K562 (cell line): ENCODE results near the gene CATSPER1. TPM values are rescaled to one million over a fixed set of nuclear protein-coding genes. Genes with fewer than 3 reads are reported as not detected.

Experiments
- ATAC-seq: fragments of 200-7000 bp; cut with Tn5 transposase; 3 replicates; pipeline ENCODE4 v1.9.1; 2020; ENCODE audit warnings: moderate library complexity
- BruUV-seq: library from RNA; stranded (reverse); fragments of 400-500 nt; replicated peaks from 2 replicates; lab custom pipeline; 2021; lab: Mats Ljungman, UMichigan
- CTCF ChIA-PET: fragments of 300-600 bp; formaldehyde crosslinking; extraction: SDS; loops from one replicate; lab custom pipeline; 2021; ENCODE audit warnings: low intra/inter-chr PET ratio; lab: Yijun Ruan, JAX
- POLR2A ChIA-PET: fragments of 300-600, 350-650 bp; sonication (Branson Sonifier 250); formaldehyde crosslinking; extraction: SDS; loops from one replicate; lab custom pipeline; 2021; ENCODE audit warnings: antibody characterized with exemption, inconsistent platforms; lab: Yijun Ruan, JAX
- DNase-seq, 4 experiments: peaks; one replicate each; pipeline versions ENCODE4 v3.0.0 to v3.0.0-alpha.2; 2011 to 2018; ENCODE audit warnings: low spot score in 3 of 4, mixed read lengths in 3 of 4; ENCODE audit errors: extremely low read depth in 1 of 4
- FAIRE-seq: peaks from 2 replicates; lab custom pipeline; 2011; peaks lifted over from hg19 to GRCh38; lab: Jason Lieb, UNC
- H2AFZ ChIP-seq: 2 replicates; pipeline ENCODE4 v1.6.0; 2011; ENCODE audit warnings: low read depth, low read length, control low read depth, inconsistent platforms
- H3K27ac ChIP-seq: fragments of 200-600 bp; 3 replicates; pipeline ENCODE4 v1.8.0; 2011; ENCODE audit warnings: low read depth, mild to moderate bottlenecking, control low read depth, inconsistent platforms, low read length, moderate library complexity, mixed read lengths; ENCODE audit errors: extremely low read depth
- H3K27me3 ChIP-seq, 2 experiments: fragments of 300-600 bp in 1 of 2; 2 replicates in 1 of 2; 3 replicates in 1 of 2; pipeline versions ENCODE4 v1.6.0 to v1.8.0; 2011; ENCODE audit warnings: inconsistent platforms in 2 of 2, low read length in 2 of 2, mild to moderate bottlenecking in 1 of 2, mixed read lengths in 1 of 2, moderate library complexity in 1 of 2; ENCODE audit not compliant: control insufficient read depth in 2 of 2, insufficient read depth in 2 of 2
- H3K36me3 ChIP-seq: fragments of 300-600 bp; 3 replicates; pipeline ENCODE4 v1.8.0; 2011; ENCODE audit warnings: mild to moderate bottlenecking, low read length, inconsistent platforms; ENCODE audit not compliant: control insufficient read depth, insufficient read depth
- H3K4me1 ChIP-seq, 2 experiments: fragments of 200-600 bp in 1 of 2; replicated peaks in 1 of 2; 2 replicates in 1 of 2; 3 replicates in 1 of 2; pipeline versions ENCODE4 v1.5.1 to v1.8.0; 2011; ENCODE audit warnings: inconsistent platforms in 2 of 2, low read length in 2 of 2, mild to moderate bottlenecking in 1 of 2, mixed read lengths in 1 of 2, moderate library complexity in 1 of 2; ENCODE audit not compliant: control insufficient read depth in 2 of 2, insufficient read depth in 2 of 2
- H3K4me2 ChIP-seq: 2 replicates; pipeline ENCODE4 v1.6.1; 2011; ENCODE audit warnings: low read length, control low read depth, inconsistent platforms, mixed read lengths; ENCODE audit not compliant: insufficient read depth
- H3K4me3 ChIP-seq: fragments of 200-600 bp; sonication (generic), shearing (Covaris generic); 2 replicates; pipeline ENCODE4 v1.5.1; 2016; ENCODE audit warnings: control low read depth, inconsistent platforms
- H3K79me2 ChIP-seq: fragments of 200-600 bp; 3 replicates; pipeline ENCODE4 v1.8.0; 2011; ENCODE audit warnings: low read length, inconsistent platforms; ENCODE audit not compliant: control insufficient read depth, insufficient read depth
- H3K9ac ChIP-seq, 2 experiments: 2 replicates each; pipeline versions ENCODE4 v1.6.0 to v1.6.1; 2011; ENCODE audit warnings: low read depth in 2 of 2, low read length in 2 of 2, control low read depth in 1 of 2, inconsistent platforms in 1 of 2, mild to moderate bottlenecking in 1 of 2, mixed read lengths in 1 of 2; ENCODE audit not compliant: insufficient read depth in 1 of 2
- H3K9me1 ChIP-seq: one replicate; pipeline ENCODE4 v1.6.0; 2011; ENCODE audit warnings: inconsistent platforms, mild to moderate bottlenecking, low read length, moderate library complexity; ENCODE audit not compliant: control insufficient read depth, insufficient read depth
- H3K9me3 ChIP-seq: replicated peaks from 2 replicates; pipeline ENCODE4 v1.5.1; 2011; ENCODE audit warnings: low read depth, low read length, inconsistent platforms; ENCODE audit not compliant: control insufficient read depth, insufficient read depth
- H4K20me1 ChIP-seq: replicated peaks from 2 replicates; pipeline ENCODE4 v1.6.1; 2011; ENCODE audit warnings: low read length, inconsistent platforms, mixed read lengths; ENCODE audit not compliant: control insufficient read depth, insufficient read depth
- BCL6 ChIP-seq: fragments of 250-450 bp; sonication (Bioruptor Pico); IDR thresholded peaks from 2 replicates; pipeline ENCODE4 v1.4.0; 2020
- CAMTA2 ChIP-seq: fragments of 250-450 bp; sonication (Bioruptor Pico); conservative IDR thresholded peaks from 2 replicates; pipeline ENCODE4 v1.5.1; 2022
- CBFA2T2 ChIP-seq: fragments of 450-650 bp; conservative IDR thresholded peaks from 2 replicates; pipeline ENCODE4 v1.6.1; 2017; ENCODE audit warnings: mild to moderate bottlenecking
- CBX2 ChIP-seq: fragments of 200-600 bp; sonication (generic); IDR thresholded peaks from one replicate; pipeline ENCODE4 v1.6.1; 2012; ENCODE audit warnings: mild to moderate bottlenecking, low read length, inconsistent platforms; ENCODE audit not compliant: insufficient read depth, poor library complexity, severe bottlenecking
- IFI16 ChIP-seq: fragments of 250-450 bp; sonication (Bioruptor Pico); IDR thresholded peaks from 2 replicates; pipeline ENCODE4 v2.1.2; 2022; ENCODE audit warnings: mild to moderate bottlenecking, inconsistent platforms
- MEIS2 ChIP-seq: fragments of 450-650 bp; IDR thresholded peaks from 2 replicates; pipeline ENCODE4 v1.6.1; 2014; ENCODE audit warnings: mild to moderate bottlenecking; ENCODE audit not compliant: partially characterized antibody
- NBN ChIP-seq: fragments of 450-650 bp; IDR thresholded peaks from 2 replicates; pipeline ENCODE4 v1.6.1; 2016; ENCODE audit warnings: low read depth, mild to moderate bottlenecking
- POLR2A ChIP-seq: fragments of 450-650 bp; conservative IDR thresholded peaks from 2 replicates; pipeline ENCODE4 v1.6.1; 2016
- ZC3H4 ChIP-seq: sonication (generic); formaldehyde crosslinking; IDR thresholded peaks from 2 replicates; pipeline ENCODE4 v1.9.0; 2021; ENCODE audit warnings: missing genetic modification reagents, borderline replicate concordance
- ZNF3 ChIP-seq: fragments of 250-450 bp; sonication (Bioruptor Pico); IDR thresholded peaks from 2 replicates; pipeline ENCODE4 v1.5.0; 2021; ENCODE audit warnings: mild to moderate bottlenecking, moderate library complexity
- ZNF561 ChIP-seq: fragments of 450-650 bp; formaldehyde crosslinking; conservative IDR thresholded peaks from 2 replicates; pipeline ENCODE4 v1.4.0; 2020; ENCODE audit warnings: mild to moderate bottlenecking, moderate library complexity
- WGBS: fragments of 100-300 bp; shearing (Covaris generic); methylation state at CpG from one replicate; pipeline ENCODE4 v1.1.6; 2016; ENCODE audit warnings: low coverage, mixed read lengths; ENCODE audit not compliant: insufficient coverage; ENCODE audit errors: missing lambda C conversion rate; 5-methylcytosine and 5-hydroxymethylcytosine counted together
- in situ Hi-C: fragments of 300-500 bp; cut with MboI; formaldehyde crosslinking; loops from 4 replicates; pipeline ENCODE4 v1.15.0; 2018; ENCODE audit warnings: inconsistent platforms, mixed read lengths
- intact Hi-C: fragments of 100-400 bp; cut with micrococcal nuclease; formaldehyde crosslinking; loops from 2 replicates; pipeline ENCODE4 v1.14.2; 2022
- polyA plus RNA-seq, 8 experiments: library from polyadenylated mRNA; depleted of rRNA in 4 of 8; stranded (reverse) in 5 of 8; unstranded in 3 of 8; fragments of >200 nt; fragmentation: Nextera tagmentation in 2 of 8; fragmentation: Illumina TruSeq in 1 of 8; extraction: Ambion mirVana in 2 of 8; extraction: Trizol in 1 of 8; gene quantifications; 2 replicates each; pipeline versions ENCODE4 v1.2.1 to v1.2.3, GENCODE V29; 2011 to 2014; ENCODE audit warnings: inconsistent platforms in 1 of 8, missing spikeins in 1 of 8
- total RNA-seq, 7 experiments: library from RNA; depleted of rRNA in 6 of 7; stranded (reverse); fragments of >200 nt in 6 of 7; fragmentation: Illumina TruSeq in 2 of 7; extraction: Trizol in 2 of 7; gene quantifications; 2 replicates each; pipeline versions ENCODE4 v1.2.1 to v1.2.3, GENCODE V29; 2011 to 2021; ENCODE audit warnings: low replicate concordance in 1 of 7
- TF ChIP-seq, protein P1 (sequence below): IDR thresholded peaks from 2 replicates; pipeline ENCODE4 v1.6.1; 2014; ENCODE audit warnings: antibody characterized with exemption
- TF ChIP-seq, protein P2 (sequence below): fragments of 150-350 bp; conservative IDR thresholded peaks from 2 replicates; pipeline ENCODE4 v1.6.1; 2014; ENCODE audit warnings: low read length

CATSPER1 gene
- total and polyA plus RNA-seq, 9 of the 15 experiments (the other 6 are each of a cell fraction or from before 2014, with no cell fraction given): 0.21 to 3.3 (median 0.76) TPM

DNA sequence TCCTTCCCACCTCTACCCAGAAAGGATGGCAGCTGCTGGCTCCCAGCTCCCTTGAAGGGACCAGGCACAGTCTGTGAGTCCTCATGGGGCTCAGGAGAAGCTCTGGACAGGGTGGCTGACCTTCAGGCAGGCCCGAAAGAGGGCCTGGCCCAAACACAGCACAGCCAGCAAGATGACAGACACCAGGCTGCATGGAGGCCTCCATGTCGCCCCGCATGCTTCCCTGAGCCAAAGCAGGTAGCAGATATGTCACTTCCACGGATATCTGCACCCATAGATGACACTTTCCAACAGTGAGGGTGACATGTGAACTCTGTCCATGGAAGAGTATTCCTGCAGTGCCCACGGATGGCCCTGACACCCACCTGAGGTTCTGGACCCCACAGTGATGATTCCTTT, 42.7 kb downstream of the CATSPER1 start:
- no peak for TF ChIP-seq NBN
- TF ChIP-seq POLR2A: no peak
- TF ChIP-seq MEIS2: no peak
- TF ChIP-seq CAMTA2 (CRISPR knock-in tag): no peak
- no peak for TF ChIP-seq ZNF561
- TF ChIP-seq, protein P1, sequence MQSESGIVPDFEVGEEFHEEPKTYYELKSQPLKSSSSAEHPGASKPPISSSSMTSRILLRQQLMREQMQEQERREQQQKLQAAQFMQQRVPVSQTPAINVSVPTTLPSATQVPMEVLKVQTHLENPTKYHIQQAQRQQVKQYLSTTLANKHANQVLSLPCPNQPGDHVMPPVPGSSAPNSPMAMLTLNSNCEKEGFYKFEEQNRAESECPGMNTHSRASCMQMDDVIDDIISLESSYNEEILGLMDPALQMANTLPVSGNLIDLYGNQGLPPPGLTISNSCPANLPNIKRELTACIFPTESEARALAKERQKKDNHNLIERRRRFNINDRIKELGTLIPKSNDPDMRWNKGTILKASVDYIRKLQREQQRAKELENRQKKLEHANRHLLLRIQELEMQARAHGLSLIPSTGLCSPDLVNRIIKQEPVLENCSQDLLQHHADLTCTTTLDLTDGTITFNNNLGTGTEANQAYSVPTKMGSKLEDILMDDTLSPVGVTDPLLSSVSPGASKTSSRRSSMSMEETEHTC: no peak
- no peak for TF ChIP-seq ZC3H4 (CRISPR knock-in tag)
- TF ChIP-seq IFI16 (CRISPR knock-in tag): no peak
- TF ChIP-seq, protein P2, sequence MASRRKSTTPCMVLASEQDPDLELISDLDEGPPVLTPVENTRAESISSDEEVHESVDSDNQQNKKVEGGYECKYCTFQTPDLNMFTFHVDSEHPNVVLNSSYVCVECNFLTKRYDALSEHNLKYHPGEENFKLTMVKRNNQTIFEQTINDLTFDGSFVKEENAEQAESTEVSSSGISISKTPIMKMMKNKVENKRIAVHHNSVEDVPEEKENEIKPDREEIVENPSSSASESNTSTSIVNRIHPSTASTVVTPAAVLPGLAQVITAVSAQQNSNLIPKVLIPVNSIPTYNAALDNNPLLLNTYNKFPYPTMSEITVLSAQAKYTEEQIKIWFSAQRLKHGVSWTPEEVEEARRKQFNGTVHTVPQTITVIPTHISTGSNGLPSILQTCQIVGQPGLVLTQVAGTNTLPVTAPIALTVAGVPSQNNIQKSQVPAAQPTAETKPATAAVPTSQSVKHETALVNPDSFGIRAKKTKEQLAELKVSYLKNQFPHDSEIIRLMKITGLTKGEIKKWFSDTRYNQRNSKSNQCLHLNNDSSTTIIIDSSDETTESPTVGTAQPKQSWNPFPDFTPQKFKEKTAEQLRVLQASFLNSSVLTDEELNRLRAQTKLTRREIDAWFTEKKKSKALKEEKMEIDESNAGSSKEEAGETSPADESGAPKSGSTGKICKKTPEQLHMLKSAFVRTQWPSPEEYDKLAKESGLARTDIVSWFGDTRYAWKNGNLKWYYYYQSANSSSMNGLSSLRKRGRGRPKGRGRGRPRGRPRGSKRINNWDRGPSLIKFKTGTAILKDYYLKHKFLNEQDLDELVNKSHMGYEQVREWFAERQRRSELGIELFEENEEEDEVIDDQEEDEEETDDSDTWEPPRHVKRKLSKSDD: no peak
- TF ChIP-seq CBX2: no peak
- TF ChIP-seq ZNF3: no peak
- TF ChIP-seq BCL6 (CRISPR knock-in tag): no peak
- no peak for TF ChIP-seq CBFA2T2
- TF ChIP-seq, all 486 proteins: peak for 0
- Histone ChIP-seq H3K36me3 (peaks cover 10% of the 10 kb centered on the region; the same call in 2 of the 3 replicates), H4K20me1 (no peaks in the 10 kb centered on the region), H3K9me3 (no peaks in the 10 kb centered on the region), H3K79me2 (no peaks in the 10 kb centered on the region), H3K9ac (peak overlapping the region in 1 of 2 experiments; percentile 53; a peak in 2 of 4 replicates), H3K4me1 (peaks cover 0 to 15% of the 10 kb centered on the region in 2 experiments; a peak in 1 of 5 replicates), H3K9me1 (no peaks in the 10 kb centered on the region), H3K4me3 (no peak overlapping the region), H3K4me2 (no peak overlapping the region), H2AFZ (no peak overlapping the region), H3K27me3 (no peaks in the 10 kb centered on the region), H3K27ac (no peak overlapping the region; the same call in 2 of the 3 replicates)
- in situ Hi-C loops (no loop called here), intact Hi-C loops (loop anchor here (10.0 kb wide), 1 partner anchor 199 kb away; the partner anchor contains the start of genes AP5B1 and OVOL1)
- no TSS peak for BruUV-seq
- DNase-seq (no peak), FAIRE-seq (no peak), ATAC-seq (no peak)
- ChIA-PET POLR2A (interaction anchor here (0.6 to 1.4 kb wide), 3 partner anchors 39 to 93 kb away, joined by 3 to 5 read pairs (median 4); partner anchors contain the start of gene CCDC85B), CTCF (no interaction called here)
- WGBS: 56% methylated on average over 5 of the region's 5 CpGs
